ENCODE results near the gene LAMC1. TPM values are rescaled to one million over a fixed set of nuclear protein-coding genes. Genes with fewer than 3 reads are reported as not detected.
A peak's percentile ranks its signal among the peaks of the same experiment; 100 is the strongest.

Gene LAMC1
- total and polyA plus RNA-seq, 2 donors (not counting 1 experiment from before 2014, with no cell fraction given), result 408 to 604 TPM

GRCh38 chr1:183178545-183178944, 155.3 kb downstream of the LAMC1 start:
- Histone ChIP-seq H3K27me3 (ENCODE audit: control insufficient read depth, insufficient read depth, low read length) (no peaks in the 10 kb centered on the region), H4K20me1 (ENCODE audit: control insufficient read depth, extremely low read depth, insufficient read depth, low read length) (no peaks in the 10 kb centered on the region), H3K4me3 (replicated peaks in 1 of 4; ENCODE audit: control extremely low read depth in 1 of 4, insufficient read depth in 1 of 4, low read depth in 3 of 4, low read length in 4 of 4) (no peak overlapping the region), H3K9me3 (ENCODE audit: control insufficient read depth, insufficient read depth, low read depth, low read length) (no peaks in the 10 kb centered on the region), H3K27ac (ENCODE audit: insufficient read depth, low read length) (no peak overlapping the region), H2AFZ (ENCODE audit: low read length) (no peak overlapping the region), H3K36me3 (ENCODE audit: control insufficient read depth, insufficient read depth, low read length) (no peaks in the 10 kb centered on the region), H3K9ac (ENCODE audit: insufficient read depth, low read length) (no peak overlapping the region), H3K79me2 (ENCODE audit: control insufficient read depth, insufficient read depth, low read length) (no peaks in the 10 kb centered on the region), H3K4me1 (ENCODE audit: control insufficient read depth, extremely low read depth, insufficient read depth, low read length) (no peaks in the 10 kb centered on the region), H3K4me2 (ENCODE audit: extremely low read depth, insufficient read depth, low read length) (no peak overlapping the region)
- peak in 1 of 2 donors; percentile 54 for DNase-seq (ENCODE audit: low read depth in 2 of 2)
- TF ChIP-seq EZH2 (IDR thresholded peaks at IDR 0.05; ENCODE audit: low read length, missing control alignments) (no peak), CTCF (conservative IDR thresholded peaks at IDR 0.05 in 1 of 2, IDR thresholded peaks at IDR 0.05 in 1 of 2; ENCODE audit: low read depth in 1 of 2, low read length in 2 of 2) (no peak)

DNA sequence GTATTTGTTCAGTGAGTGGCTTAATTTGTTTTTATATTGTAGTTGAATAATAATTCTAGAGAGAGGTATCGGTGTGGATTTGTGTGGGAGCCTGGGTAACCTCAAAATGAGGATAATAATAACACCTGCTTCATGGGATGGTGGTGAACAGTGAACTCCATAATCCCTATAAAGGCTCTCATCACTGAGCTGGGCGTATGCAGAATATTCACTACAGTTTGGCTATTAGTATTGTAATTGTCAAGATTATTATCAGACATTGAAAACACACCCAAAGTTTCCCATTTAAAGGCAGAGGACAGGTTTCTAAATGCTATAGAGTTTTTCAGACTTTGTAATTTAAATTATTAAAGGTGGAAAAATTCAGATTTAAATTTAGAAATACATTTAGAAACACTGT, 155.8 kb downstream of the LAMC1 start:
- H2AFZ ChIP-seq (ENCODE audit: low read length), result no peak overlapping the region
- no peaks in the 10 kb centered on the region for H3K27me3 ChIP-seq (ENCODE audit: control insufficient read depth, insufficient read depth, low read length)
- H3K4me1 ChIP-seq (ENCODE audit: control insufficient read depth, extremely low read depth, insufficient read depth, low read length), result no peaks in the 10 kb centered on the region
- no peaks in the 10 kb centered on the region for H3K79me2 ChIP-seq (ENCODE audit: control insufficient read depth, insufficient read depth, low read length)
- no peaks in the 10 kb centered on the region for H3K9me3 ChIP-seq (ENCODE audit: control insufficient read depth, insufficient read depth, low read depth, low read length)
- no peak for TF ChIP-seq EZH2 (IDR thresholded peaks at IDR 0.05; ENCODE audit: low read length, missing control alignments)
- no peak for TF ChIP-seq CTCF (conservative IDR thresholded peaks at IDR 0.05 in 1 of 2, IDR thresholded peaks at IDR 0.05 in 1 of 2; ENCODE audit: low read depth in 1 of 2, low read length in 2 of 2)
- H3K4me3 ChIP-seq (replicated peaks in 1 of 4; ENCODE audit: control extremely low read depth in 1 of 4, insufficient read depth in 1 of 4, low read depth in 3 of 4, low read length in 4 of 4), result no peak overlapping the region
- no peak overlapping the region for H3K27ac ChIP-seq (ENCODE audit: insufficient read depth, low read length)
- no peak overlapping the region for H3K9ac ChIP-seq (ENCODE audit: insufficient read depth, low read length)
- H3K4me2 ChIP-seq (ENCODE audit: extremely low read depth, insufficient read depth, low read length), result no peak overlapping the region
- no peaks in the 10 kb centered on the region for H3K36me3 ChIP-seq (ENCODE audit: control insufficient read depth, insufficient read depth, low read length)
- no peak for DNase-seq (ENCODE audit: low read depth in 2 of 2)
- H4K20me1 ChIP-seq (ENCODE audit: control insufficient read depth, extremely low read depth, insufficient read depth, low read length), result no peaks in the 10 kb centered on the region

DNA sequence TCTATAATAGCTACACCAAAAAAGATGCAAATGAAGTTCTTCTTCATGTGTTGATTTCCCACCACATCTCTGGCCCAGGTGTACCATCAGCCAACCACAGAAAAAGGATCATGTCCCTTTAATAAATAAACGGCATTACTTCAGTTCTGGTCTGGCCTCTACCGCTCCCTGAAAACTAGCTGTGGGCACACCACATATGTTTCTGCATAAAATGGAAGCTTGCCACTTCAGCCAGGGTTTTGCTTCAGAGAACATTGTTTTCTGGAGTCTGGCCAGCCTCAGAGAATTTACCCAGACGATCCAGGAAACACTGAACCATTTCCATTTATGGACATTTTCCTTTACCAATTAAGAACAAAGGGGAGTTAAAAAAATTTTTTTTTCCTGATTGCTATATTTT, 157.0 kb downstream of the LAMC1 start:
- Histone ChIP-seq H3K4me1 (ENCODE audit: control insufficient read depth, extremely low read depth, insufficient read depth, low read length) (no peaks in the 10 kb centered on the region), H3K4me2 (ENCODE audit: extremely low read depth, insufficient read depth, low read length) (no peak overlapping the region), H3K9me3 (ENCODE audit: control insufficient read depth, insufficient read depth, low read depth, low read length) (no peaks in the 10 kb centered on the region), H3K36me3 (ENCODE audit: control insufficient read depth, insufficient read depth, low read length) (no peaks in the 10 kb centered on the region), H3K27me3 (ENCODE audit: control insufficient read depth, insufficient read depth, low read length) (no peaks in the 10 kb centered on the region), H3K9ac (ENCODE audit: insufficient read depth, low read length) (no peak overlapping the region), H3K79me2 (ENCODE audit: control insufficient read depth, insufficient read depth, low read length) (no peaks in the 10 kb centered on the region), H3K4me3 (replicated peaks in 1 of 4; ENCODE audit: control extremely low read depth in 1 of 4, insufficient read depth in 1 of 4, low read depth in 3 of 4, low read length in 4 of 4) (no peak overlapping the region), H2AFZ (ENCODE audit: low read length) (no peak overlapping the region), H4K20me1 (ENCODE audit: control insufficient read depth, extremely low read depth, insufficient read depth, low read length) (no peaks in the 10 kb centered on the region), H3K27ac (ENCODE audit: insufficient read depth, low read length) (no peak overlapping the region)
- TF ChIP-seq EZH2 (IDR thresholded peaks at IDR 0.05; ENCODE audit: low read length, missing control alignments) (no peak), CTCF (conservative IDR thresholded peaks at IDR 0.05 in 1 of 2, IDR thresholded peaks at IDR 0.05 in 1 of 2; ENCODE audit: low read depth in 1 of 2, low read length in 2 of 2) (no peak)
- DNase-seq (ENCODE audit: low read depth in 2 of 2), result peak; percentile 91 to 95

Data from fibroblast of lung (primary cell).